ENCODE data around the gene SSR1.
"Not testable (repeated sequence)": the region's sequence is repeated elsewhere in the genome, so short reads cannot be mapped to it uniquely, and the experiment has no call there.

SSR1 gene

GRCh38 chr6:7332090-7332745 lies 19.2 kb upstream of the SSR1 start:
- Mint-ChIP-seq H3K4me3 (no peak overlapping the region), H3K27me3 (no peaks in the 10 kb centered on the region), H3K36me3 (ENCODE audit: low read depth) (no peaks in the 10 kb centered on the region), H3K4me1 (ENCODE audit: low read depth) (peaks cover 27% of the 10 kb centered on the region), H3K9me3 (no peaks in the 10 kb centered on the region), H3K27ac (peak overlapping the region; percentile 51)
- intact Hi-C loops (cut with micrococcal nuclease) = no loop called here

- Mint-ChIP-seq H3K4me1 (ENCODE audit: low read depth) (peaks cover 31% of the 10 kb centered on the region), H3K27me3 (no peaks in the 10 kb centered on the region), H3K4me3 (no peak overlapping the region), H3K36me3 (ENCODE audit: low read depth) (no peaks in the 10 kb centered on the region), H3K27ac (peak overlapping the region; percentile 51), H3K9me3 (no peaks in the 10 kb centered on the region)
- intact Hi-C loops (cut with micrococcal nuclease) = no loop called here
These were observed 18.5 kb upstream of the SSR1 start for GRCh38 chr6:7331452-7331851.

- Mint-ChIP-seq H3K4me1 (ENCODE audit: low read depth) (peaks cover 56% of the 10 kb centered on the region), H3K36me3 (ENCODE audit: low read depth) (no peaks in the 10 kb centered on the region), H3K27ac (peak overlapping the region; percentile 58), H3K9me3 (no peaks in the 10 kb centered on the region), H3K27me3 (no peaks in the 10 kb centered on the region), H3K4me3 (no peak overlapping the region)
- intact Hi-C loops (cut with micrococcal nuclease) = no loop called here
These were observed 15.2 kb upstream of the SSR1 start for GRCh38 chr6:7328243-7328642.

GRCh38 chr6:7325750-7326149 lies 12.8 kb upstream of the SSR1 start:
- H3K27me3 Mint-ChIP-seq = no peaks in the 10 kb centered on the region
- H3K4me1 Mint-ChIP-seq (ENCODE audit: low read depth) = peaks cover 43% of the 10 kb centered on the region
- intact Hi-C loops (cut with micrococcal nuclease) = no loop called here
- peak overlapping the region; percentile 80 for H3K27ac Mint-ChIP-seq
- no peaks in the 10 kb centered on the region for H3K9me3 Mint-ChIP-seq
- H3K36me3 Mint-ChIP-seq (ENCODE audit: low read depth) = no peaks in the 10 kb centered on the region
- no peak overlapping the region for H3K4me3 Mint-ChIP-seq

- Mint-ChIP-seq H3K36me3 (ENCODE audit: low read depth) (no peaks in the 10 kb centered on the region), H3K27me3 (no peaks in the 10 kb centered on the region), H3K9me3 (no peaks in the 10 kb centered on the region), H3K4me1 (ENCODE audit: low read depth) (peaks cover 47% of the 10 kb centered on the region), H3K4me3 (peak overlapping the region; percentile 14), H3K27ac (peak overlapping the region; percentile 87)
- intact Hi-C loops (cut with micrococcal nuclease) = no loop called here
These were observed 11.5 kb upstream of the SSR1 start for GRCh38 chr6:7324520-7324919.

GRCh38 chr6:7323074-7323473 lies 10.1 kb upstream of the SSR1 start:
- Mint-ChIP-seq H3K27ac (no peak overlapping the region), H3K9me3 (no peaks in the 10 kb centered on the region), H3K4me1 (ENCODE audit: low read depth) (peaks cover 42% of the 10 kb centered on the region), H3K27me3 (no peaks in the 10 kb centered on the region), H3K4me3 (no peak overlapping the region), H3K36me3 (ENCODE audit: low read depth) (no peaks in the 10 kb centered on the region)
- intact Hi-C loops (cut with micrococcal nuclease) = no loop called here

GRCh38 chr6:7321866-7322265 lies 8.9 kb upstream of the SSR1 start:
- H3K9me3 Mint-ChIP-seq; H3K27me3 Mint-ChIP-seq; H3K4me3 Mint-ChIP-seq; intact Hi-C loops (cut with micrococcal nuclease); H3K36me3 Mint-ChIP-seq (ENCODE audit: low read depth); H3K27ac Mint-ChIP-seq: not testable (repeated sequence)
- H3K4me1 Mint-ChIP-seq (ENCODE audit: low read depth) = peaks cover 40% of the 10 kb centered on the region

GRCh38 chr6:7319406-7319805 lies 6.4 kb upstream of the SSR1 start:
- H3K27me3 Mint-ChIP-seq; H3K9me3 Mint-ChIP-seq; intact Hi-C loops (cut with micrococcal nuclease); H3K36me3 Mint-ChIP-seq (ENCODE audit: low read depth); H3K4me3 Mint-ChIP-seq: not testable (repeated sequence)
- Mint-ChIP-seq H3K27ac (peak overlapping the region; percentile 21), H3K4me1 (ENCODE audit: low read depth) (peaks cover 25% of the 10 kb centered on the region)

- H3K4me3 Mint-ChIP-seq = no peak overlapping the region
- no peaks in the 10 kb centered on the region for H3K9me3 Mint-ChIP-seq
- no peak overlapping the region for H3K27ac Mint-ChIP-seq
- peaks cover 26% of the 10 kb centered on the region for H3K4me1 Mint-ChIP-seq (ENCODE audit: low read depth)
- intact Hi-C loops (cut with micrococcal nuclease) = no loop called here
- no peaks in the 10 kb centered on the region for H3K27me3 Mint-ChIP-seq
- H3K36me3 Mint-ChIP-seq (ENCODE audit: low read depth) = peaks cover 6% of the 10 kb centered on the region
These were observed 4.5 kb upstream of the SSR1 start for GRCh38 chr6:7317538-7317937.

GRCh38 chr6:7316658-7317533 lies 3.9 kb upstream of the SSR1 start:
- Mint-ChIP-seq H3K4me1 (ENCODE audit: low read depth) (peaks cover 31% of the 10 kb centered on the region), H3K9me3 (no peaks in the 10 kb centered on the region)
- intact Hi-C loops (cut with micrococcal nuclease) = no loop called here

GRCh38 chr6:7315948-7316365 lies 3.0 kb upstream of the SSR1 start:
- H3K27ac Mint-ChIP-seq = no peak overlapping the region
- no peaks in the 10 kb centered on the region for H3K27me3 Mint-ChIP-seq
- H3K4me3 Mint-ChIP-seq = no peak overlapping the region
- peaks cover 12% of the 10 kb centered on the region for H3K36me3 Mint-ChIP-seq (ENCODE audit: low read depth)
- H3K4me1 Mint-ChIP-seq (ENCODE audit: low read depth) = peaks cover 33% of the 10 kb centered on the region
- H3K9me3 Mint-ChIP-seq = no peaks in the 10 kb centered on the region
- intact Hi-C loops (cut with micrococcal nuclease) = no loop called here

More at GRCh38 chr6:7316658-7317533, 3.9 kb upstream of the SSR1 start:
- Mint-ChIP-seq H3K36me3 (ENCODE audit: low read depth) (peaks cover 12% of the 10 kb centered on the region), H3K27ac (no peak overlapping the region), H3K4me3 (no peak overlapping the region), H3K27me3 (no peaks in the 10 kb centered on the region)

- H3K27me3 Mint-ChIP-seq; H3K4me3 Mint-ChIP-seq; intact Hi-C loops (cut with micrococcal nuclease); H3K9me3 Mint-ChIP-seq: not testable (repeated sequence)
- Mint-ChIP-seq H3K36me3 (ENCODE audit: low read depth) (peaks cover 13% of the 10 kb centered on the region), H3K27ac (peak overlapping the region; percentile 90), H3K4me1 (ENCODE audit: low read depth) (peaks cover 36% of the 10 kb centered on the region)
These were observed 2.3 kb upstream of the SSR1 start for GRCh38 chr6:7315087-7315947.

GRCh38 chr6:7314414-7314813 lies 1.4 kb upstream of the SSR1 start:
- no peaks in the 10 kb centered on the region for H3K9me3 Mint-ChIP-seq
- intact Hi-C loops (cut with micrococcal nuclease) = loop anchor here (5.0 kb wide), 1 partner anchor 303 kb away; no protein-coding TSS in a partner anchor
- peaks cover 39% of the 10 kb centered on the region for H3K4me1 Mint-ChIP-seq (ENCODE audit: low read depth)
- no peak overlapping the region for H3K4me3 Mint-ChIP-seq
- peak overlapping the region; percentile 90 for H3K27ac Mint-ChIP-seq
- no peaks in the 10 kb centered on the region for H3K27me3 Mint-ChIP-seq
- H3K36me3 Mint-ChIP-seq (ENCODE audit: low read depth) = peaks cover 22% of the 10 kb centered on the region

Measured in dendritic cell treated with granulocyte-macrophage colony-stimulating factor and Interleukin-4, amounts not matched to agents 40 ng/mL and 50 ng/mL, for 4 days (primary cell).